ENCODE measurements around the gene LHPP.
"Not testable (repeated sequence)": the region's sequence is repeated elsewhere in the genome, so short reads cannot be mapped to it uniquely, and the experiment has no call there.

The LHPP gene

DNA sequence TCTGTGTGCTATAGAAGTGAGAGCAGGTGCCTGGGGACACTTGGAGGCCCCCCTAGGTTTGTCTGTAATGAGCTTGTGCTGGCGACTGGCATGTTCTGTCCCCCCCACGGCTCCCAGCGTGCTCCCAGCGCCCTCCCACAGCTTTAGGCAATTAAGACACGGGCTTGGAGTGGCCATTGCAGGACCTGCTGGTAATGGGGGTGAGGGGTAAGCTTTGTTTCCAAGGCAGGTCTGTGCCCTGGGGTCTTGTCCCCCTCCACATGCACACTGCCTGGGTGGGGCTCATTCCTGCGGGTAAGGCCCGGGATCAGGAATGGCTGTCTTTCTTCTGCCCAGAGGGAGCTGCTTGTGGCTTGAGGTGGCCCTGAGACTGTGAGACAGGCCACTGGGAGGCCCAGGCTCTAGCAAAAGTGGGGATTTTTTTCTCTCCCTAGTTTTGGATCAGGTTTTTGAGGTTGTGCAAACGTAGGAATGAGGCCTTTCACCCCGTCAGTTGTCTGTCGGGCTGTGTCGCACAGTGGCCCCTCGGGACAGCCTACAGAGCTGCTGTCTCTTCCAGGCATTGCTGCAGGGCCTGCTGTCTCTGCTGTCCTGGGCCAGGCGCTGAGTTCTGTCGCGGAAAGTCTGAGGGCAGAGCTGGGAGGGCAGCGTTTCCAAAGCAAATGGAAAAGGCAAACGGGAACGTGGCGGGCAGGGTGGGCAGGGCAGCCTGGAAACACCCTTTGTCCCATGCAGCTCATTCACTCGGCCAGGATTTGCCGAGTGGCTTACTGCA is 107.4 kb downstream of the LHPP start:
- no peak for DNase-seq

DNA sequence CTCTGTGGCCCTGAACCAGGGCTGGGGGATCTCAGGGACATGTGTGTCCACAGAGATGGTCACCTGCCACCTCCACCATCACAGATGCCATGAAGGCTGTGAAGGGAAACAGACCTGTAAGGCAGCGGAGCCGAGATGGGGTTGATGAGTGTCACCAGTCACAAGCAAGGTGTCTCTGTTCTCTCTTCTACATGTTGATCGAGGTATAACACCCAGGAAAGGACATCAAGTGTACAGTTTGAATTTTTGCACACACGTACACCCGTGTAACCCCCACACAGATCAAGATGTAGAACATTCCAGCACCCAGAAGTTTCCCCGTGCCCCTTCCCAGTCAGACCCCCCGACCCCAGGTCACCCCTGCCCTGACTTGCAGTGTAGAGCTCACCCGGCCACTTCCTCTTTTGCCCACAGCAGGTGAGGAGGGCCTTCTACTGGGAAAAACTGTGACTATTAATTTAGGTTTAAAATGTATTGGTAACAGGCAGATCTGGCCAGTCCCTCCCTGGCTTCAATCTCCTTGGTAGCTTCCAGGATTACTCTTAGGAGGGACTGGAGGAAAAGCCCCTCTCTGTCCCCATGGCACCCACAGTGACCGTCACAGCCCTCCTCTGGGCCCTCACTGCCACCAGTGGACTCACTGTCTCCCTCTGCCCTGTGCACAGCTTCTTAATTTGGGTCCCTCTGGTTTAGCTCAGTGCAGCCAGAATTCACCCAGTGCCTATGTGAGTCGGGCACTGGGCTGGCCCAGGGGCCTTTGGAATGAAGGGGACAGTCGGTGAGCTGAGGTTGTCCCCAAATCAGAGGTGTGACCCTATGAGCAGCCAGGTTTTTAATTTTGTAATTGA is 108.2 kb downstream of the LHPP start:
- DNase-seq: no peak

DNA sequence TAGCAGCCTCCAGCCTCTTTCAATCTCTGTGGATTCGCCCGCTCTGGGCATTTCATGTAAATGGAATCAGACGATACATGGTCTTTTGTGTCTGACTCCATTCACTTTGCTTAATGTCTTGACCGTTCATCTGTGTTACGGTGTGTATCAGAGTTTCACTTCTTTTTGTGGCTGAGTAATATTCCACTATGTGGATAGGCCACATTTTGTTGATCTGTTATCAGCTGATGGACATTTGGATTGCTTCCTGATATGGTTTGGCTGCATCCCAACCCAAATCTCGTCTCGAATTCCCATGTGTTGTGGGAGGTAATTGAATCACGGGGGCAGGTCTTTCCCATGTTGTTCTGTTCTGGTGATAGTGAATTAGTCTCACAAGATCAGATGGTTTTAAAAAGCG is 109.0 kb downstream of the LHPP start:
- DNase-seq: no peak

DNA sequence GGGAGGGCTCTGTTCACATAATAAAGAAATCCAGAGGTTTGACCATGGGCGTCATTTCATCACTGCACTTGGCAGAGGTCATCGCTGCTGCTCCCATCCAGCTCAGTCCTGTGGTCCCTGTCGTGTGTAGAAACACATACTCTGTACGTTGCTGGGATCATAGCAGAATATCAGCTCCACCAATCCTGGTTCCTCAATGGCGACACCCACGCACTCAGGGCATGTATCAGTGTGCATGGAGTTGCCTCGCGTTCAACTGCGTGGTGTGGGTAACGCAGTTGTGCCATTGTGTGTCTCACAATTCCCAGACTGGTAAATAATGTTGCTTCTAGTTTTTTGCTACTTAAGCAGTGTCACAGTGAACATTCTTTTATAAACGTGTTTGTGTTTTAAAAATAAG is 111.1 kb downstream of the LHPP start:
- no peak for DNase-seq

DNA sequence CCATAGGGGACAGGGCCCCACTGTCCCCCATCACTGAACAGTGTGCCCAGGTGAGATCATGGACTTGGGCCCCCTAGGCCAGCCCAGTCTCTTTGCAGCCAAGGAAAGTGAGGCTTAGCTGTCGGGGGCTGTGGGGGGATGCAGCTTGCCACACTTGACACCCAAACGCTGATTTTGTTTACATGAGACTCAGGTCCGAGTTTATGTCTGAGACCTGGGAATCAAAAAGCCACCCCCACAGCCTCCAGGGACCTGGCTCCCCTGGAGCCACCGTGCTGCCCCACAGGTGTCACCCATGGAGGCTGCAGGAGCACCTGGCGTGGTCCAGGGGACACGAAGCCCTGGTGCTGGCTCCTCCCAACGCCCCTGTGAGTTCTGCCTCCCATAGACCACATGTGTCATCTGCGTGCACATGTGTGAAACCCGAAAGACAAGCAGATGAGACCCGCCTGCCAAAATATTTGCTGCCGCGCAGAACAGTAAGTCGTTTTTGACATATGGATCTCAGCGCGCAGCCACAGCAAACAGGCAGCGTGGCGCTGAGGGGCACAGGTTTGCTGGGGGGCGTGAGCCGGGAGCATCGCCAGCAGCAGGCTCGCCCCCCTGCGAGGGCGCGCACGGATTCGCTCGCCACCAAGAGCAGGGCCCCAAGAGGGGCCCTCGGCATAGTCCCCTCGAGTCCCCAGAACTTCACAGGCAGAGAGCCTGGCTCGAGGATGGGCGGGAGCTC is 112.3 kb downstream of the LHPP start:
- no peak for DNase-seq

DNA sequence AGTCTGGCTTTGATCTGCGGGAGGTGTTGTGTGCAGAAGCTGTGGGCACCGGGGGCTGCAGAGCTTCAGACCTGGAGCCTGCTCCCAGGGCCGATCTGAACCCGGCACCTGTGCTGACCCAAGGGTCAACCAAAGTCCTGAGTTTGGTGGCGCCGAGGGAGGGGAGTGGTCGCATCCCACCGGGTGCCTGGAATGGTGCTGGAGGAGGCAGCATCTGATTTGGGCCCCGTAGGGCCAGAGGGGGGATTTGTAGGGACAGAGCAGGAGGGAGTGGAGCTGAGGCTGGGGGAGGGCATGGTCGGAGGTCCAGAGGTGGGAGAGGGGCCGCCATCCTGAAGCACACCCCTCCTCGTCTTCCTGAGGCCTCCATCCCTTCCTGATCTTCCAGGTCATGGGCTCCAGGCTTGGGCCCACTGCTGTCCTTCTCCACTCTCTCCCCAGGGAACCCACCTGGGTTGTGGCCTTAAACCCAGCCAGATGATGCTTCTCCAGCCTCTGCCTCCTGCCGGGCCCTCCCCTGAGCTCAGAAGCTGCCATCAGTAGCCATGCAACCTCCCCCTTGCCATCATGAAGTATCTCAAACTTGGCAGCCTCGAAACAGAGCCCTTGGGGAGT is 112.9 kb downstream of the LHPP start:
- no peak for DNase-seq

DNA sequence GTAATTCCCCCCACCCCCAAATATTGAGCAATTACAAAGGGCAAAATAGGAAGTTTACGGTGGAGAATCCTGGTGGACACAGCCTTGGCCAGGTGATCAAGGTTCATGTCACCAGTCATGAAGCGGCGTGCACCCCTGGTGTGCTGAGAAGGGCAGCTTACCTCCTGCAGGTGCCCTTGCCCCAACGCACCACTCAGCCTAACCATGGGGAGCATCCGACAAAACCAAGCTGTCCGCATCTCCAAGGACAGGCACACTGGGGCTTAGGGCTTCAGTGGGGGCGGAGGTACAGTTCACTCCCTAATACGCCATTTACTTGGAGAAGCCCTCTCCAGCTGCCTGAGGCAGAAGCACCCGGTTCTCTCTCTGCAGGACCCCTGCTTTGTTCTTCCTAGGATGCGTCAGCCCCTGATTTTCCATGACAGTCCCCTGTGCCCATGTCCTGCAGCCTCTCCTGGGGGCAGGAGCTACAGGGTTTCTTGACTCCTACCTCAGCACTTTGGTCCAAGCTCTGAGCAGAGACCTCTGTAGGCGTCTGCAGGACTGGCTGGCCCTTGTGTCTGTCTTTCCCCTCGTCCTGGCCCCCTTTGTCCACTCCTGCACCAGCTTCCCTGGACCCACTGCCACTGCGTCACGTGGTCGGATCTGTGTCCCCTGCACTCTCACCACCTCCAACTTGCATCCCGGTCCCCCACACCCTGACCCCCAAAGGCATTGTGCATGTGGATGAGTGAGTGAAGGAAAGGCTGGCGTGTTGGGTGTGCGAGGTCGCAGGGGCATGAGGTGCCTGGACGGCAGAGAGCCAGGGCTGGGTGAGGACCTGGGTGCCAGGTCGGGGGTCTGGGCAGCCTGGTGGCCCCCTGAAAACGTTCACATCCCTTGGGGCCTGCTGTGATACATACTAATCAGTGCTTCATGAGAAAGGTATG is 113.7 kb downstream of the LHPP start:
- no peak for DNase-seq

DNA sequence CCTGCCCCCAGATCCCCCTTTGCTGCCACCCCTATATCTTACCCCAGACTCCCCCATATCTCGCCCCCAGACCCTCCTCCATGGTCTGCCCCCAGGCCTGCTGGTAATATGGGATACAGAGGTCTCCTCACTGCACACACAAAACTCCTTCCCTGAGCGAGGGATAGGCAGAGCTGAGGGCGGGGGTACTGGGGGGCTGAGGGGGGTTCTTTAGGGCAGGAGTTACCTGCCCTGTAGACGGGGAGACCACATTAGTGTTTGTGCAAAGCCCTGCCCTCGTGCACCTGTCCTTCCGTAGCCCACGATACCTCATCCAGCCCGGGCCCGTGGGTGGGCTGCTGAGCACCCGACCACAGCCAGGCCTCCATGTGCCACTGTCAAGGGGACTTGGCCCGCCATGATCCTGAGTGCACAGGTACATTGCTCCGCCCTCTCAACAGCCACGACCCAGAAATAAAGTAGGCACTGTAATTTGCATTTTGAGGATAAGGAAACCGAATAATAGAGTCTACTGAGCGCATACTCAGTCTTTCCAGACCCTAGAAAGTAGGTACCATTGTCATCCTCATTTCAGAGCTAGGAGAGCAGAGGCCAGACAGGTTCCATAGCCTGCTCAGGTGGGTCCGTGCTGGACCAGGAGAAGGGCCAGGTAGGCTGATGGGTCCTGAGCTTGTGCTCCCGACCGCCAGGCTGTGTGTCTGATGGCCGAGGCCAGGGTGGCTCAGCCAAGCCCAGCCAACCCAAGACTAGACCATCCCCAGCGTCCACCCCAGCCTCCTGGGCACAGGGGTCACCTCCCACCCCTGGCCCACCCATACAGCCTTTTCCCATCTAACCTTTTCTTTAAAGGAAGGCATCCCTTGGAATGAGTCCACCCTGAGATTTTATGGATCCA is 115.2 kb downstream of the LHPP start:
- no peak for DNase-seq

DNA sequence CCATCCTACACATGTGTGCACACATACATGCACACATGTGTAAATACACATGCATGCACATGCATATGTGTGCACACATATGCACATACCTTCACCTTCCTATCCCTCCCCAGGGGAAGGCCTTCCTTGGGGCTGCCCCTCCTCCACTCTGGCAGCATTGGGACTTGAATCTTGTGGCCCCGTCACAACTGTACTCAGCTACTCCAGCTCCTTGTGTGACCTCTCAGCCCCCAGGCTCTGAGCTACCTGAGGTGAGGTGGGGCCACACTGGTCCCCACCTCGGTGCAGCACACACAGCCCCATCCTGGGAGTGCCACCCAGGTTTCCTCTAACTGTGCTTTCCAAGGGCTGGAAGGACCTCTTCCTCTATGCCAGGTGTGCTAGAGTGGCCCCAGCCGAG is 116.0 kb downstream of the LHPP start:
- no peak for DNase-seq

DNA sequence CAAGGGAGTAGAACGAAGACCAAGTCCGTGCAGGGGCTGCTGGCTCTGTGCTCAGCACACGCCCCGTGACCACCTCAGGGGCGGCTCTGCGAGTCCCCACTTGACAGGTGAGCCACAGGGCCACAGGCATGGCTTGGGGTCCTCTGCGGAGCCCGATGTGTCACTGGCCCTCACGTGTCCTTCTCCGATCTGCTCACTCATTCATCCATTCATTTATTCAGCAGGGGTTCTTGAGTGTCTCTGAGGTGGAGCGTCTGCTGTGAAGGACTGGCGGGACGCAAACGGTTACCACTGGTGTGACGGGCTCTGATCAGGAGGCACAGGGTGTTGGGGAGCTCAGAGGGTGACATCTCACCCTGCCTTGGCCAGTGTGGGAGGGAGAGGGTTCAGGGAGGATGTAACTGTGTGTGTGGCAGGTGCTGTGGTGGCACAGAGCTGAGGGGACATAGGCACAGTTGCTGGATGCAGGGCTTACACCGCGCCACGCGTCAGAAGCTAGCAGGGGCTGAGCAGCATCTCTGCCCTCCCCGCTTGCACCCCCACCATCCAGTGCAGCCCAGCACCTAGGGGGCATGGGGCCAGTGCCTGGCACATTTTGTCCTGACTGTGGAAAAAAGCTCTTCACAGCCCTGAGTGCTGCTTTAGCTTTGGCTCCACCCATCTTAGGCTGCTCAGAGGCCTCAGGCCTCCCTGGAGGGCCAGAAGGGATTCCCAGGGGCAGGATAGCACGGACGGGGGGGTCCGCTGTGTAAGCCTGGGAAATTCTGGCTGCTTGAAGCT is 116.8 kb downstream of the LHPP start:
- no peak for DNase-seq

DNA sequence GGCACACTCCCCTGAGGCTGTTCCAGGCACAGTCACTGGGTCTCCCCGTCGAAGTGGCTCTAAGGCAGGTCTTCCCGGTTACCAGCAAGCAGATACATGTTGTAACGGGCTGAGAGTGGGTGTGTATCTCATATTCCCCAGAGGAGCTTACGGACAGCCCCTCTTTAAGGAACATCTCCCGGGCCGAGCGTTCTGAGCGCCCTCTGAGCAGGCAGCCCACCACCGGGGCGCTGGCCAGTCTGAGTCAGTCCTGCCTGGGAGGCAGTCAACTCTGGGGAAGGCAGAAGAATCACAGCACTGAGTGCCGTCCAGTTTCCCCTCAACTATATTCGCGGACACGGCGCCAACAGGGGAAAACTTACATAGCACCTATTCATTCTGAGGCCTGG is 117.4 kb downstream of the LHPP start:
- DNase-seq: no peak

DNA sequence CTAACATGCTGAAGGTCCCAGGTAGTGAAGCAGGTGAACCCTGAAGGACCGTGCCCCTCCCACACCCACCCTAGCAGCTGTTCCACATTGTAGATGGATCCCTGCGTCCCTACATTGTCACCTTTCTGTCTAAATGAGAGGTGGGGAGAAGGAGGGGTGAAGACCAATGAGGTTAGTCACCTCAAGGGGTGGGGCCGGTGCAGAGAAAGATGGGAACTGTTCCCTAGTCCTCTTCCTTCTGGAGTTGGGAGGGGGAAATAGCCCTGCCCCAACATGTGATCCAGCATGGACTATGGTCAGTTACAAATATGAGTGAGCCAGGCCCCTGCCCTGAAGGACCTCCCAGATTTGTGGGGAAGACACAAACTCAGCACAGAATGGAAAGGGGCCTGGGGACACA is 124.5 kb downstream of the LHPP start:
- DNase-seq: no peak

DNA sequence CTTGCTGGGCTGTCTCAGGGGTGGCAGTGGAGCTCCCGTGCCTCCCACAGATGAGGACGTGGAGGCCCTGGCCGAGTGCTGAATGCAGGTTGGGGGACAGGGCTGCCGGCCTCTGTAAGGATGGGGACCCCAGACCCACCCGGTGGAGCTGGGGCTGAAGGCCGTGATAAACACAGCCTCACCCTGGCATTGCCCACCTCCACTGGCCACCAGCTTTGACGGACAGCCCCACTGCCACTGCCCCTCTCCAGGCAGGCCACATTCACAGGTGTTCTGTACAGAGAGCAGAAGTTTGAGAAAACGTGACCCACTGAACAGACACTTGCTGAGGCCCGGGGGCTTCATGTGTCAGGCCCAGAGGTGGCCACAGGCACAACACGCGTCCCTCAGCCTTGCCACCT is 126.2 kb downstream of the LHPP start:
- DNase-seq: no peak

DNA sequence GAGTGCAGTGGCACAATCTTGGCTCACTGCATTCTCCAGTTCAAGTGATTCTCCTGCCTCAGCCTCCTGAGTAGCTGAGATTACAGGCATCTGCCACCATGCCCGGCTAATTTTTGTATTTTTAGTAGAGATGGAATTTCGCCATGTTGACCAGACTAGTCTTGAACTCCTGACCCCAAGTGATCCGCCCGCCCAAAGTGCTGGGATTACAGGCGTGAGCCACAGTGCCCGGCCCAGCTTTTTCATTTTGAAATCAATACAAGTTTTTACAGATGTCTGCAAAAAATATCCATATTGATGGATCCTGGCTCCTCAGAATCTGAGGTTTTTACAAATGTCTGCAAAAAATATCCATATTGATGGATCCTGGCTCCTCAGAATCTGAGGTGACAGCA is 126.7 kb downstream of the LHPP start:
- not testable (repeated sequence) for DNase-seq

DNA sequence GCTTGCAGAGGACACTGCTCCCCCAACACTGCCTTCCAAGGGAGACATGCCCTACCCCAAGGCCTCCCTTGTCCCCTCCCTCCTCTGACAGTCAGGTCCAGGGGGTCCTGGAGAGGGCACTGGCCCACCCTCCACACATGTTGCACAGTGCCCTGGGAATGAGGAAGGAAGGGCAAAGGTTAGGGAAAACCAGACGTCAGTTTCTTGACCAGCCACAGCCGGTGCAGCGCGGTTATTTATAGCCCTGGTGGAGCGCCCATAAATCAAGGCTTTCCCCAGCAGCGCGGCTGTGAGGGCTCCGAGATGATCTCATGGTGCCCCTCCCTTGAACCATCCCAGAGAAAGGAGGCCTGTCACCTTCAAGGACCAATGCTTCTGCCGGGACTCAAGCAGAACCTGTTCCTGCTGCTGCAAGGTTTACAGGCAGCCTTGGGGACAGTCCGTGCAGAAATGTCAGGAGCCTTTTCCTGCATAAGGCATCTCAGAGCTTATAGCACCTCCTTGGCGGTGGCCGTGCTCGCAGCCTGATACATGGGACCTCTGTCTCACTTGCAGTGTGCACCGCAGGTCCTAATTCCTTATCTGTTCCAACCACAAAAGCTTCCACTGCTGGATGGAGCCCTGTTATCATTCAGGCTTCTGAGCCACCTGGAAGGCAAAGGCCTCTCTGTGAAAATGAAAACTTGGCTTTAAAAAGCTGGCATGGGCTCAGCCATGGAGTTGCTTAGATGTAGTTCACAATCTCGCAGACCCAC is 127.3 kb downstream of the LHPP start:
- DNase-seq: peak in 16 of 58 donors; percentile 23 to 88 (median 50)

DNA sequence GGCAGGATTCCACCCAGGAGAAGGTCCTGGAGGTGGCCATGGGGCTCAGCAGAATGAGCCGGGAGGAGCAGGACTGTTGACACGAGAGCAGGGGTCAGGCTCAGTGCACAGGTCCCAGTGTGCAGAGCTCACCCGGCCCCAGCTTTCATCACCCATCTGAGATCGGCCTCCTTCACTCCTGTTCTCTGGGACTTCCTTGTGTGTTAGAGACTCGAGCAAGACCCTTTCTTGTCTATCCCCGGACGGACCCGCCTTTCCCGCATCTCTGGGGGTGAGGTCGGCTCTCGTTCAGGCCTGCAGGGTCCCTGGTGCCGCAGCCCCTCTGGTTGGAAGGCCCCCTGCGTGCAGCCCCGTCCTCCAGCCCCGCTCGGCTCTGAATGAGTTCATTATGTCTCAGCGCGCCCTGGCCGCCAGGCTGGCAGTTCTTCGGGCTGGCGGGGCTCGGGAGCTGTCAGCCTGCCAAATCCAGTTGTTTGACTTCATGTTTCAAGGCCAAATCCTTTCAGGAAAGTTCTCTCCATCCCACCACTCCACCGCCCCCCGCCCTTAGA is 127.9 kb downstream of the LHPP start:
- peak in 49 of 58 donors; percentile 28 to 87 (median 60) for DNase-seq

Data from anterior cingulate cortex (tissue), 58 donors.